Endometrial microvascular endothelial cells (primary cell): ENCODE measurements around the gene OPN1MW. TPM values are rescaled to one million over a fixed set of nuclear protein-coding genes. Genes with fewer than 3 reads are reported as not detected.
"Not testable (repeated sequence)": the region's sequence is repeated elsewhere in the genome, so short reads cannot be mapped to it uniquely, and the experiment has no call there.

Experiments
- in situ Hi-C: cut with HindIII; loops from 2 replicates; pipeline ENCODE4 v1.10.0; 2017; ENCODE audit warnings: low sequenced_read_pairs, low pct_unique_long_range_greater_than_20kb; ENCODE audit errors: inconsistent ontology term
- total RNA-seq: library from RNA; depleted of rRNA; stranded (reverse); fragments of >200 nt; gene quantifications from one replicate; pipeline ENCODE4 v1.2.3, GENCODE V29; 2015; ENCODE audit errors: inconsistent ontology term

Gene OPN1MW
- total RNA-seq, 1 donor from 2014 or later, result not detected

- in situ Hi-C loops, result not testable (repeated sequence)
Measured at GRCh38 chrX:154196466-154196865, 14.1 kb downstream of the OPN1MW start.

GRCh38 chrX:154209670-154210418 lies 27.4 kb downstream of the OPN1MW start:
- in situ Hi-C loops, result not testable (repeated sequence)

GRCh38 chrX:154211057-154211456 lies 28.7 kb downstream of the OPN1MW start:
- in situ Hi-C loops, result not testable (repeated sequence)

DNA sequence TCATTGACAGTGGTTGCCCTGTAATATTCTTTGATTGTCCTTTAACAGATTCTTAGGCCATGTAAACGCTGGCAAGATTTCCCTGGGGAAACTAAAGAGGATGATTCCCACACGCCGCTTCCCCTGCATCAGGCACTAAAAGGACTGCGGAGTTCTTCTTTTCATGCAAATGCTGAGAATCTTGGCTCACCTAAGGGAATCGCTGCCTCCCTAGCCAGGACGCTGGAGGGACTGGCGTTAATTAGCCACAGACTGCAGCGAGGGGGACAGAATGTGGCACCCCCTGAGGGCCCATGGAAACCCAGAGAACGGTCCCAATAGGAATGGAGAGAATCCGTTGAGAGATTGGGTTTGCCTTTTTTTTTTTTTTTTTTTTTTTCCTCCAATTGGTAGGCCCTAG lies 29.1 kb downstream of the OPN1MW start:
- in situ Hi-C loops, result not testable (repeated sequence)

DNA sequence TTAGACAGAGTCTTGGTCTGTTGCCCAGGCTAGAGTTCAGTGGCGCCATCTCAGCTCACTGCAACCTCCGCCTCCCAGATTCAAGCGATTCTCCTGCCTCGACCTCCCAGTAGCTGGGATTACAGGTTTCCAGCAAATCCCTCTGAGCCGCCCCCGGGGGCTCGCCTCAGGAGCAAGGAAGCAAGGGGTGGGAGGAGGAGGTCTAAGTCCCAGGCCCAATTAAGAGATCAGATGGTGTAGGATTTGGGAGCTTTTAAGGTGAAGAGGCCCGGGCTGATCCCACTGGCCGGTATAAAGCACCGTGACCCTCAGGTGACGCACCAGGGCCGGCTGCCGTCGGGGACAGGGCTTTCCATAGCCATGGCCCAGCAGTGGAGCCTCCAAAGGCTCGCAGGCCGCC lies 37.1 kb downstream of the OPN1MW start, which contains the start of gene OPN1MW2:
OPN1MW2 (plus strand) TSS at position 301 of the 400 bp plus-strand sequence; CDS start at position 361, 60 bp downstream.
- in situ Hi-C loops, result not testable (repeated sequence)

- in situ Hi-C loops, result not testable (repeated sequence)
Measured at GRCh38 chrX:154225292-154225691, 42.9 kb downstream of the OPN1MW start.

DNA sequence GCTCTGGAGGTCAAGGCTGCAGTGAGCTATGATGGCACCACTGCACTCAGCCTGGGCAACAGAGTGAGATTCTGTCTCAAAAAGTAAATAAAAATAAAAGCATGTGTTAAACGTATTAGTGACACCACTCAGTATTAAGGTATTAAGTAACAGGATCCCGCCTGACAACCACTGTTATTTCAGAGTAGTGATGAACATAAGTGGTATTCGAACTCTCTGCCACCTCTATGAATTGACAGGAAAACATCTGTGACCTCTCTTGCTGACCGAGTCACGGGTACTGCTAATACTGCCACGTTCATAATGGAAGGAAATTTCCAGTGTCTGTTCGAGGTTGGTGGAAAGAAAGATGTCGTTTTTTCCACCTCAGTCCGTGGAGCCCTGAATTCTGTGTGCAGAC lies 44.3 kb downstream of the OPN1MW start:
- in situ Hi-C loops, result not testable (repeated sequence)

DNA sequence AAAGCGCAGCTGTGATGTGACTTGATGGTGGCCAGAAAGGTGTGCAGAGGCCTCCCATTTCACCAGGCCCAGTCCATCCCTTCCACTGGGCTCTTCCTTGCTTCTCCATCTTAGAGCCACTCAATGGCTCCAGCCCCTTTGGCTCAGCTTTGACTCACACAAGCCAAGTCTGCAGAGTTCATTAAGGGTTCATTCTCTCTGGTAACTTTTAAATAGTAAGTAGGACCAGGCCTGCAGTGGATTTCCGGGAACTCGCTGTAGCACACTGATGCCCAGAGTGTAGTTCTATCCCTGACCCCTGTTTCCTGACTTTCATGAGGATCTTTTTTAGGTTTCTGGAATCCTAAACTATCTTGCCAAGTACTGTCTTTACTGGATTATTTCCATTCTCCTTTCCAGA lies 49.0 kb downstream of the OPN1MW start:
- in situ Hi-C loops, result not testable (repeated sequence)

DNA sequence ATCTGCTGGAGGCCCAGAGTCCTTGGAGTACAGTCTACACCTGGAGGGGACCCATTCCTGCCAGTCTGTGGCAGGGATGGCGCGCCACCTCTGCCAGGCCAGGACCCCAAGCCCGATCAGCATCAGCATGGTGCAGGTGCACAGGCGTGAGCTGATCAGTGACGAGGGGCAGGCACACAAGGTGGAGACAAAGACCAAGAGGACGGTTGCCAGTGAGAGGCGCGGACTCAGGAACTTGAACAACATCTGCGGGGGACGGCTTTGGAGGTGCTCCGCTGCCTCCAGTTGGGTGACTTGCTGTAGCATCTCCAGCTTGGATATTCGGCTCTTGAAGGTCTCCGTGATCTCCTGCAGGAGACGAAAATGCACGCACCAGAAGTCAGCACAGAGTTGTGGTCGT lies 51.2 kb downstream of the OPN1MW start:
- in situ Hi-C loops, result not testable (repeated sequence)

DNA sequence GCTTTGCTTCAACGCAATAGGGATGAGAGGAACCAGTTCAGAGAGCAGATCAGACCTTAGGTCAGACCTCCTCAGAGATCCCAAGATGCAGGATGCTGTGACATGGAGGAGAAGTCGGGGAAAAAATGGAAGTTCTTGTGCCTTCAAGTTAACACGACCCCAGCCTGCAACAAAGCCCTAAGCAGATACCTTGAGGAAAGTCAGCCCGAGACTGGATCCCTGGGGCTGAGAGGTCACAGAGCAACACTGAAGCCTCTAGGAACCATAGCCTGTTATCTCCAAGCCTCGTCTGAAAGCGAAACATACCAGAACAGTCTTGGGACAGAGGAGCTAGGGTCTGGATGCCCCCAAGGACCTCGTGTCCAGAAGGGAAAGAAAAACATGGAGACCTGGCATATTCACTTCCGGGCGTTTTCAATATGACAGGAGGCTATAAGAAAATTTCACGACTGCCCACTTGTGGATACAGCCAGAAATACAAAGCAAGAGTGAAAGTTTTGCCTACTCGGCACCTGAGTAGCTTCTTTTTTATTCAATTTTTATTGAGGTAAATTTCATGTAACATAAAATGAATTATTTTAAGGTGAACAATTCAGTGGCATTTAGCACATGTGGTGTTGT lies 56.7 kb downstream of the OPN1MW start:
- in situ Hi-C loops, result not testable (repeated sequence)

- in situ Hi-C loops, result not testable (repeated sequence)
Measured at GRCh38 chrX:154239982-154240503, 57.6 kb downstream of the OPN1MW start.

Other genes with a start within 250 kb of the OPN1MW start
- 216 TPM for gene NAA10, start 247.6 kb upstream of the OPN1MW start, total RNA-seq
- gene RENBP, start 238.0 kb upstream of the OPN1MW start, total RNA-seq, result not detected
- gene HCFC1, start 210.8 kb upstream of the OPN1MW start, total RNA-seq, result 44.8 TPM
- 9.8 TPM for gene TMEM187, start 209.8 kb upstream of the OPN1MW start, total RNA-seq
- gene IRAK1, start 162.7 kb upstream of the OPN1MW start, total RNA-seq, result 156 TPM
- 20.5 TPM for gene MECP2, start 84.9 kb upstream of the OPN1MW start, total RNA-seq
- not detected for gene OPN1LW, start 38.4 kb upstream of the OPN1MW start, total RNA-seq
- gene OPN1MW2, start 37.2 kb downstream of the OPN1MW start, total RNA-seq, result not detected
- gene OPN1MW3, start 75.0 kb downstream of the OPN1MW start, total RNA-seq, result not detected
- gene TEX28, start 112.5 kb downstream of the OPN1MW start, total RNA-seq, result not detected
- gene TKTL1, start 113.2 kb downstream of the OPN1MW start, total RNA-seq, result not detected
- 1,820 TPM for gene FLNA, start 192.0 kb downstream of the OPN1MW start, total RNA-seq
- 67.0 TPM for gene EMD, start 196.7 kb downstream of the OPN1MW start, total RNA-seq
- 7,561 TPM for gene RPL10, start 215.8 kb downstream of the OPN1MW start, total RNA-seq
- gene DNASE1L1, start 226.7 kb downstream of the OPN1MW start, total RNA-seq, result 138 TPM
- gene TAFAZZIN, start 228.9 kb downstream of the OPN1MW start, total RNA-seq, result 36.1 TPM
- 108 TPM for gene ATP6AP1, start 246.1 kb downstream of the OPN1MW start, total RNA-seq